Suprapubic skin (tissue), 4 donors: ENCODE results near the gene C17orf107.

Experiments
- CTCF ChIP-seq, 2 donors: fragments of 200-600 bp in 1 of 2; fragments of 450-650 bp in 1 of 2; sonication (generic) in 1 of 2; IDR thresholded peaks; one replicate each; pipeline ENCODE4 v1.5.1; 2016 to 2019; ENCODE audit warnings: antibody characterized with exemption in 2 of 2, mild to moderate bottlenecking in 1 of 2, moderate library complexity in 1 of 2
- POLR2A ChIP-seq, 2 donors: fragments of 450-650 bp; IDR thresholded peaks; one replicate each; pipeline ENCODE4 v1.6.1; 2017; ENCODE audit warnings: antibody characterized with exemption in 2 of 2, mild to moderate bottlenecking in 2 of 2, moderate library complexity in 2 of 2
- POLR2AphosphoS5 ChIP-seq, 3 donors: sonication (generic); formaldehyde crosslinking; IDR thresholded peaks; one replicate each; pipeline ENCODE4 v1.6.1; 2017; ENCODE audit warnings: antibody characterized with exemption in 3 of 3

DNA sequence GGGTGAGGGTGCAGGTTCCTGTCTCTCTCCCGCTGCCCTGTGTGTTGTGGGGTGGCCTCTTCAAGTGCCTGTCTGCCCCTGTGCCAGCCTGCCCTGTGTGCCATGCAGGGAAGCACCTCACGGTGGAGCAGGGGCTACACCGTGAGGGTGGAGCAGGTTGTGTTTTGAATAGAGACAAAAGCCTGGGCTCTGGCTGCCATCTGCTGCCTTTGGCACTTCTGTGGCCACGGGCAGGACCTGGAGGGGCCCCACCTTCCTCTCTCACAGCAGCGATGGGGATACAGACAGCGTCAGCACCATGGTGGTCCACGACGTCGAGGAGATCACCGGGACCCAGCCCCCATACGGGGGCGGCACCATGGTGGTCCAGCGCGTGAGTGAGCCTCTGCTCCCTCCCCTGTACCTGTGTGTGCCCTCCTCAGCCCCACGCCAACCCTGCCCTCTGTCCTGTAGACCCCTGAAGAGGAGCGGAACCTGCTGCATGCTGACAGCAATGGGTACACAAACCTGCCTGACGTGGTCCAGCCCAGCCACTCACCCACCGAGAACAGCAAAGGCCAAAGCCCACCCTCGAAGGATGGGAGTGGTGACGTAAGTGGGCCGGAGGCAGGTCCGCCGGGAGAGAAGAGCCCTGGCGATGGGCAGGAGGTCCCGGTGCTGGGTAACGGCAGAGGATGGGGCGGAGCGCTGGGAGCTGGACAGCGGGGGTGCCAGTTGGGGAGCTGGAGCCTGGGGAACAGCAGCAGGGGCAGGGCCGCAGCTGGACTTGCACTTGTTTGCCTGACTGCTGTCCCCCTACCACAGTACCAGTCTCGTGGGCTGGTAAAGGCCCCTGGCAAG lies 5.4 kb upstream of the C17orf107 start:
- TF ChIP-seq CTCF (IDR thresholded peaks at IDR 0.05) (no peak), POLR2A (IDR thresholded peaks at IDR 0.05) (no peak), POLR2AphosphoS5 (IDR thresholded peaks at IDR 0.05) (no peak)
